Activated T-cell treated with anti-CD3 and anti-CD28 coated beads, Interleukin-2, amount 50 U/mL, for 4 hours (primary cell): ENCODE data around the gene ELOVL4. TPM values are rescaled to one million over a fixed set of nuclear protein-coding genes. Genes with fewer than 3 reads are reported as not detected.

ENCODE experiments used
- ATAC-seq, 2 donors: fragments of 200-7000 bp; cut with Tn5 transposase; one replicate each; pipeline ENCODE4 v1.10.0; 2021
- DNase-seq: peaks from one replicate; pipeline ENCODE4 v3.0.0-alpha.2; 2020
- H3K27me3 Mint-ChIP-seq: one replicate; pipeline ENCODE4 v1.8.0; 2021; ENCODE audit warnings: low read depth, mixed read lengths
- H3K36me3 Mint-ChIP-seq: one replicate; pipeline ENCODE4 v1.8.0; 2022; ENCODE audit warnings: mixed read lengths; ENCODE audit not compliant: insufficient read depth
- H3K4me1 Mint-ChIP-seq: one replicate; pipeline ENCODE4 v1.8.0; 2021; ENCODE audit warnings: low read depth, mixed read lengths
- H3K4me3 Mint-ChIP-seq: one replicate; pipeline ENCODE4 v1.8.0; 2021; ENCODE audit warnings: mild to moderate bottlenecking, moderate library complexity, mixed read lengths
- H3K9me3 Mint-ChIP-seq: one replicate; pipeline ENCODE4 v1.8.0; 2021; ENCODE audit warnings: mixed read lengths
- total RNA-seq, 3 donors: library from RNA; stranded (reverse); gene quantifications; one replicate each; pipeline ENCODE4 v1.2.1, GENCODE V29; 2021

ELOVL4 gene
- total RNA-seq, 3 donors from 2014 or later, result 0.51 to 1.3 (median 0.82) TPM

DNA sequence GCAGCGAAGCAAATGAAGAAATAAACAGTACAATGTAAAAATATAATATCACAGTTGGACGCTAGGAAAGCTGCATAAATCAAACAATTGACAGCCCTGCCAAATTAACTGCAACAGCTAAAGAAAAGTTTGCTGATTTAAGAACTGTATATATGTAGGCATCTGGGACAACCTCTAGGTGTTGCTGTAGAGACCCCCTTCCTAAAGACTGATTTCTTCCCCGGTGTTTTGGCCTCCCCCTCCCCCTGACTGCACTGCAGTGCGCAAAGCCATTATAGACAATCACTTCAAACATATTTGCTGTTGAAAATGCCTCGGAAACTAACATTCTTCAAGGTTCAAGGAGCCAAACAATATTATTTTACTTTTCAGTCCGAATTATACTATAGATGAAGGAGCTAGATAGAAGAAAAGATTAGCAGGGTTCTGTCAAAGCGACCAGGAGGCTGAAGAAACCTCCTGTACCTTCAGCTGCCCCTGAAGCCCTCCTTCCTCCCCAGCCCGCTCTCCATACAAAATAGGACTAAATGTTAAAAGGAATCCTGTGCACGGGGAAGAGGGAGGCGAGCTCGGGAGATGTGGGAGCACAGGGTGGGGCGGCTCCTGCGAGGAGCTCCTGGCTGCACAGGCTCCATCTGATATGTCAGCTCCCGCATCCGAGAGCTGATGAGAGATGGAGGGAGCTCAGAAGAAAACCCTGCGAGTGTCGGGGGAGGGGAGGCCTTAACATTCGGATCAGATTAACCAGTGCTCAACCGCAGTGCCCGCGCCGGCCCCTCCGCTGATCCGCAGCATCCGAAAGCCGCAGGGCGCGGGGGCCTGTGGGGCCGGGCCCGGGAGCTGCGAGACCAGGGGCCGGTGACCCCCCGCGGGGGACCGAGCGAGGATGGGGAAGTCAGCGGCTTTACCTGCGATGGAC, 822 bp downstream of the ELOVL4 start:
- Mint-ChIP-seq H3K36me3 (no peaks in the 10 kb centered on the region), H3K4me3 (peak overlapping the region; percentile 87), H3K9me3 (no peaks in the 10 kb centered on the region), H3K27me3 (peaks cover 50% of the 10 kb centered on the region), H3K4me1 (peaks cover 26% of the 10 kb centered on the region)
- peak; percentile 42 to 50 for ATAC-seq
- no peak for DNase-seq

- H3K4me3 Mint-ChIP-seq, result no peak overlapping the region
- H3K27me3 Mint-ChIP-seq, result peaks cover 49% of the 10 kb centered on the region
- no peaks in the 10 kb centered on the region for H3K36me3 Mint-ChIP-seq
- peaks cover 20% of the 10 kb centered on the region for H3K4me1 Mint-ChIP-seq
- no peak for ATAC-seq
- DNase-seq, result no peak
- no peaks in the 10 kb centered on the region for H3K9me3 Mint-ChIP-seq
These were observed 4.2 kb downstream of the ELOVL4 start for GRCh38 chr6:79943133-79943532.

GRCh38 chr6:79941489-79942151, 5.7 kb downstream of the ELOVL4 start:
- DNase-seq (no peak), ATAC-seq (no peak)
- no peaks in the 10 kb centered on the region for H3K9me3 Mint-ChIP-seq
- no peaks in the 10 kb centered on the region for H3K36me3 Mint-ChIP-seq
- peaks cover 12% of the 10 kb centered on the region for H3K4me1 Mint-ChIP-seq
- H3K27me3 Mint-ChIP-seq, result peaks cover 41% of the 10 kb centered on the region
- no peak overlapping the region for H3K4me3 Mint-ChIP-seq

DNA sequence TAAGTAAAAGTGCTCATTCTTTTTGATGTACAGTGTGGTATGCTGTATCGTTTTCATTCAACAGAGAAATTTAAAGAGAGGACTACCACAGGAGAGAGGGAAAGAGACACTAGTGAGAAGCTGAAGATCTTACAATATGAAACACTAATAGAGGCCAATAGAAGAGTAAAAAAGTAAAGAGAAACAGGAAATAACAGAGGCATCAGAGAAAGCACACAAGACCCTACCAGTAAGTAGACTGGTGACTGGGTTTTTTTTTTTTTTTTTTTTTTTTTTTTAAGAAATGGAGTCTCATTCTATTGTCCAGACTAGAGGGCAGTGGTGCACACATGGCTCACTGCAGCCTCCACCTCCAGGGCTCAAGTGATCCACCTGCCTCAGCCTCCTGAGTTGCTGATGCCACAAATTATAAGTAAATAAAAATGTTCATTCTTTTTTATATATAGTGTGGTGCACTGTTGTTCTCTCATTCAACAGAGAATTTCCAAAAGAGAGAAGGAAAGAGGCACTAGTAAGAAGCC, 18.8 kb downstream of the ELOVL4 start:
- H3K27me3 Mint-ChIP-seq, result peaks cover 2% of the 10 kb centered on the region
- H3K4me3 Mint-ChIP-seq, result no peak overlapping the region
- ATAC-seq (no peak), DNase-seq (no peak)
- H3K4me1 Mint-ChIP-seq, result peaks cover 3% of the 10 kb centered on the region
- H3K9me3 Mint-ChIP-seq, result no peaks in the 10 kb centered on the region
- no peaks in the 10 kb centered on the region for H3K36me3 Mint-ChIP-seq

DNA sequence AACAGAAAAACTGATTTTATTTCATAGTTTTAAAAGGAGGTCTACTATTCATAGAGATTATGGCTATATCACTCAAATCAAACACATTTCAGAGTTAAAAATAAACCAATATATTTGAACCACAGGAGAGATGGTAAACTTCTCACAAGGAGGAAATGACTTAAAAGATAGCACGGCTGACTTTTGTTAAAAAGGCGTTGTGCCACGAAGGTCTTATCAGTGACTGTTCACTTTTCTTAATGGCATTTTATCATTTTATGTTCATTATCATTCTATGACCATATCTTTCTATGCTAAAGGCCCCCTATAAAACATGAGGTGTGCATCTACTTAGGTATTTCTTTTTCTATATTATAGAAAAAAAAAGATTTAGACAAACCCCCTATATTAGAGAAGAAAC, 19.6 kb downstream of the ELOVL4 start:
- Mint-ChIP-seq H3K4me1 (peaks cover 3% of the 10 kb centered on the region), H3K4me3 (no peak overlapping the region), H3K27me3 (peaks cover 2% of the 10 kb centered on the region), H3K36me3 (no peaks in the 10 kb centered on the region), H3K9me3 (no peaks in the 10 kb centered on the region)
- ATAC-seq (no peak), DNase-seq (no peak)

GRCh38 chr6:79923270-79923669, 24.1 kb downstream of the ELOVL4 start:
- Mint-ChIP-seq H3K4me3 (no peak overlapping the region), H3K4me1 (peaks cover 1% of the 10 kb centered on the region), H3K9me3 (no peaks in the 10 kb centered on the region), H3K36me3 (no peaks in the 10 kb centered on the region), H3K27me3 (no peaks in the 10 kb centered on the region)
- ATAC-seq (no peak), DNase-seq (no peak)

DNA sequence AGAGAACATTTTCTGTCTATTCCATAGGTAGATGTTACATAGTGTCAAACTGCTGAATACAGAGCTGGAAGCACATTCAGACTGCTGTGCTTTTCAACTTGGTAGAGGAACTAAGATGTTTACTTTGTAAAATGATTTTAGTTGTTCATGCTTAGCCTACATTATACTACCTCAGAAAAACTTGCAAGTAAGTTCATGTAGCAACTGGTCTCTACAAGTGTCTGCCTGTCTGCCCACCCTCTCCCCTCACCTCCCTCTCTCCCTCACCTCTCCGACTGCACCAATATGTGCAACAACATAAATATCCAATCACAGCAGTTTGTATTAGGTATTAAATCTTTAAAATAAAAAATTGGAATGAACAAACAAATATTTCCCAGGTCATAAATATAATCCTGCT, 25.3 kb downstream of the ELOVL4 start:
- no peaks in the 10 kb centered on the region for H3K9me3 Mint-ChIP-seq
- H3K36me3 Mint-ChIP-seq, result no peaks in the 10 kb centered on the region
- DNase-seq (no peak), ATAC-seq (no peak)
- H3K4me1 Mint-ChIP-seq, result no peaks in the 10 kb centered on the region
- no peak overlapping the region for H3K4me3 Mint-ChIP-seq
- peaks cover 3% of the 10 kb centered on the region for H3K27me3 Mint-ChIP-seq

GRCh38 chr6:79913369-79913768, 34.0 kb downstream of the ELOVL4 start:
- ATAC-seq, result peak in 1 of 2 donors; percentile 32
- no peaks in the 10 kb centered on the region for H3K36me3 Mint-ChIP-seq
- H3K4me3 Mint-ChIP-seq, result no peak overlapping the region
- H3K4me1 Mint-ChIP-seq, result peaks cover 5% of the 10 kb centered on the region
- H3K9me3 Mint-ChIP-seq, result no peaks in the 10 kb centered on the region
- peaks cover 8% of the 10 kb centered on the region for H3K27me3 Mint-ChIP-seq
- no peak for DNase-seq

- Mint-ChIP-seq H3K36me3 (no peaks in the 10 kb centered on the region), H3K4me1 (peaks cover 5% of the 10 kb centered on the region), H3K9me3 (no peaks in the 10 kb centered on the region), H3K27me3 (peaks cover 5% of the 10 kb centered on the region), H3K4me3 (no peak overlapping the region)
- DNase-seq (no peak), ATAC-seq (no peak)
These were observed 35.4 kb downstream of the ELOVL4 start for GRCh38 chr6:79911992-79912391.

GRCh38 chr6:79909517-79909916, 37.8 kb downstream of the ELOVL4 start:
- H3K27me3 Mint-ChIP-seq, result peaks cover 15% of the 10 kb centered on the region
- peaks cover 5% of the 10 kb centered on the region for H3K4me1 Mint-ChIP-seq
- ATAC-seq, result no peak

DNA sequence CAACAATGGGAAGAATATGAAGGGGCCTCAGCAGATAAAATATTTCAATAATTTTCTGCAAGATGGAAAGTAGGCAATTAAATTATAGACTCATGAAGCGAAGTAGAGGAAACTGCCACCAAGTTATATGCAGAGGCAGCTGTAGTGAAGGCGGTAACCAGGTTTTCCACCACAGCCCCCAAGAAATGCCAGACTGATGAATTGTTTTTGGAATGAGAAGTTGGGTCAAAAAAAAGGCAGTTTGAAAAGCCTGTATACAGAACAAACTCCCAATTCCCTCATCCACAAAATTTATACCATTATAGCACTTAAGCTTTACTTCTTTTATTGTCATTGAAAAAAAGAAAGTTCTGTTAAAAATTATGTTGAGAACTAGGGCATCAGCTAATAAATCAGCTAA, 45.3 kb downstream of the ELOVL4 start:
- ATAC-seq (no peak), DNase-seq (no peak)
- no peak overlapping the region for H3K4me3 Mint-ChIP-seq
- no peaks in the 10 kb centered on the region for H3K9me3 Mint-ChIP-seq
- H3K36me3 Mint-ChIP-seq, result no peaks in the 10 kb centered on the region
- no peaks in the 10 kb centered on the region for H3K4me1 Mint-ChIP-seq
- H3K27me3 Mint-ChIP-seq, result peaks cover 11% of the 10 kb centered on the region

More at GRCh38 chr6:79909517-79909916, 37.8 kb downstream of the ELOVL4 start:
- H3K9me3 Mint-ChIP-seq, result no peaks in the 10 kb centered on the region
- H3K36me3 Mint-ChIP-seq, result no peaks in the 10 kb centered on the region
- no peak for DNase-seq
- H3K4me3 Mint-ChIP-seq, result no peak overlapping the region

DNA sequence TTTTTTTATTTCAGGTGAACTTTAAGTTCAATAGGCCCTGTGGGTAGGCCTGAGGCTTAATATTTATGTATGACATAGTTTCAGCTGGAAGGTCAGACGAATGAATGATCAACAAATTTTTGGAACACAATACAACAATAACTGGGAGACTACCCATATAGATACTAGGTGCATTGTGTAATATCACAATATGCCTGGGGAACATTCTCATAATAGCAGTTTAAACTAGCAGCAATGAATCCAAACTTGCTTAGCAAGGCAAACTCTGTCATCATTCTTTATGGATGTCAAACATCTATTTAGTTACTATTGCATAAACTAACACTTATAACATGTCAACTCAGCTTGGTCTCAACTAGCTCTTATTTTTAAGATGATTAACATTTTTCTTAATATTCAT, 49.3 kb downstream of the ELOVL4 start:
- Mint-ChIP-seq H3K27me3 (no peaks in the 10 kb centered on the region), H3K9me3 (no peaks in the 10 kb centered on the region), H3K4me1 (no peaks in the 10 kb centered on the region), H3K4me3 (no peak overlapping the region), H3K36me3 (no peaks in the 10 kb centered on the region)
- no peak for ATAC-seq
- no peak for DNase-seq

DNA sequence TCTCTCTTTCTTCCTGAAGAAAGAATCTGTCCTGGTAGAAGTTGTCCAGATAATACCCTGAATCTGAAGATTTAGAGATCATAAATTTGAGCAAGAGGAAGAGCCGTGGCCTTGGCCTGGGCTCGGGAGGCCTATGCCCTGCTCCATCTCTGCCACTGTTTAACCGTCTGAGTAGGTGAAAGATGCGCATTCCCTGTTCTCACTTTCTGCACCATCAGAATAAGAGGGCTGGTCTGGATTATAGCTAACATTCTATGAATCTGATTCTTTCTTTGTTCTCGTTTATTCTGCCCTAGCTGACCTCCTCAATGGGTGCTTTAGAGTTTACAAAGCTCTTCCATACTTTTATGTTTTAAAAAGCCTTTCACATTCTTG, 51.3 kb downstream of the ELOVL4 start:
- H3K4me1 Mint-ChIP-seq, result no peaks in the 10 kb centered on the region
- ATAC-seq, result no peak
- DNase-seq, result no peak
- peaks cover 6% of the 10 kb centered on the region for H3K9me3 Mint-ChIP-seq
- H3K27me3 Mint-ChIP-seq, result peaks cover 4% of the 10 kb centered on the region
- H3K4me3 Mint-ChIP-seq, result no peak overlapping the region
- H3K36me3 Mint-ChIP-seq, result no peaks in the 10 kb centered on the region

DNA sequence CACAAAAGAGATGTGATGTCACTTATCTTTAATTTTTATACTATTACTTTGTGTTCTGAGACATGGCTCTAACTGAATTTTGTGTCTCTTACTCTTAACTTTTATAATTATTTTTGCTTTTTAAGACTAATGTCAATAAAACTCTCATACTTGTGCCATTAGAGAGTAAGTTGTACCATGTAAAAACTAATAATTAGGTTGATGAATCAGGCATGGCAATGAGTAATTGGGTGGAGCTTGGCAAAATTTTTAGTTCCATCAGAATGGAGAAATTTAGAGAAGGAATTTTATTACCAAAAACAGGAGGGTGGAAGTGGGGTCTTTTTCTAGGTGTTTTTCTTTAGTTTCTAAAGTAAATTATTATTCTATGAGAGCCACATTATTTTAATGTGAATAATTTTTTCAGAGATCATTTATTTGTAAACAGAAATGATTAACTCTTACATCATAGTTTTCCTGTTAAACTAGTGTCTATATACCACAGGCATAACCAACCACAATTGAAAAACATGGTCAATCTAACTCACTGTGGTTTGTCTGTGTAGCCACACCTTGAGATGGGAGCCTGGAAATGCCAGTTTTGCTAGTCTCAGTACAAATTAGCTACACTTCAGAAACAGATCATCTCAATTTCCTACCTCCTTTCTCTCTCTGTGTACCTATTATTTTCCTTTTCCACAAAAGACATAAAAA, 51.8 kb downstream of the ELOVL4 start:
- Mint-ChIP-seq H3K36me3 (no peaks in the 10 kb centered on the region), H3K9me3 (peaks cover 11% of the 10 kb centered on the region), H3K4me1 (no peaks in the 10 kb centered on the region), H3K4me3 (no peak overlapping the region), H3K27me3 (peaks cover 7% of the 10 kb centered on the region)
- ATAC-seq, result no peak
- DNase-seq, result no peak
